Duodenal mucosa (tissue), 2 donors: Measurements from ENCODE around the gene PROM1.

Source experiments
- H3K27ac ChIP-seq: one replicate; pipeline ENCODE4 v1.7.0; 2013; ENCODE audit warnings: low read depth, low read length
- H3K27me3 ChIP-seq, 2 donors: one replicate each; pipeline ENCODE4 v1.7.0; 2013; ENCODE audit warnings: low read length in 2 of 2, control low read depth in 1 of 2; ENCODE audit not compliant: insufficient read depth in 2 of 2, control insufficient read depth in 1 of 2
- H3K36me3 ChIP-seq, 2 donors: one replicate each; pipeline ENCODE4 v1.7.0; 2013; ENCODE audit warnings: low read length in 2 of 2, control low read depth in 1 of 2; ENCODE audit not compliant: insufficient read depth in 2 of 2, control insufficient read depth in 1 of 2
- H3K4me1 ChIP-seq, 2 donors: one replicate each; pipeline ENCODE4 v1.7.0; 2013; ENCODE audit warnings: low read length in 2 of 2, control low read depth in 1 of 2; ENCODE audit not compliant: insufficient read depth in 2 of 2, control insufficient read depth in 1 of 2
- H3K4me3 ChIP-seq, 2 donors: one replicate each; pipeline ENCODE4 v1.7.0; 2013; ENCODE audit warnings: low read length in 2 of 2, low read depth in 1 of 2
- H3K9ac ChIP-seq, 2 donors: one replicate each; pipeline ENCODE4 v1.7.0; 2013; ENCODE audit warnings: low read length in 2 of 2, low read depth in 1 of 2
- H3K9me3 ChIP-seq, 2 donors: one replicate each; pipeline ENCODE4 v1.7.0; 2013; ENCODE audit warnings: low read length in 2 of 2, control low read depth in 1 of 2; ENCODE audit not compliant: control insufficient read depth in 1 of 2

PROM1 gene

DNA sequence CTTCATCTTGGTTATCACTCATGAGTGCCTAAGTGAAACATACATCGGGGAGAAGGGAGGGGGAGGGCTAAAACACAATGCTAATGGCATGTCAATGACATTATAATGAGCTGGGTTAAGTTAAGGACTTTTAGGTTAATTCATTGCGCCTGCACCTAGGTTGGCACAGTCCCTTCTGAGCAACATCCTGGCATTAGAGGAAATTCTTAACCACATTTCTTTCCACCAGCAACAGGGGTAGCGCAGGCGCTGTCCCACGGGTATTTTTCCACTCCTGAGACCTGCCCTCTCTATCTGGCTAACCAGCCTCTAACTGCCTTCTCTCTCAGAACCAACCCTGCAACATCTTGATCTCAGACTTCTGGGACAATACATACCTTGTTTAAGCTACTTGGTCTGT, 39.0 kb upstream of the PROM1 start:
- Histone ChIP-seq H3K27ac (no peak overlapping the region), H3K9me3 (no peaks in the 10 kb centered on the region), H3K4me3 (no peak overlapping the region), H3K27me3 (no peaks in the 10 kb centered on the region), H3K36me3 (no peaks in the 10 kb centered on the region), H3K9ac (no peak overlapping the region), H3K4me1 (peaks cover 4 to 5% of the 10 kb centered on the region in 2 donors)

DNA sequence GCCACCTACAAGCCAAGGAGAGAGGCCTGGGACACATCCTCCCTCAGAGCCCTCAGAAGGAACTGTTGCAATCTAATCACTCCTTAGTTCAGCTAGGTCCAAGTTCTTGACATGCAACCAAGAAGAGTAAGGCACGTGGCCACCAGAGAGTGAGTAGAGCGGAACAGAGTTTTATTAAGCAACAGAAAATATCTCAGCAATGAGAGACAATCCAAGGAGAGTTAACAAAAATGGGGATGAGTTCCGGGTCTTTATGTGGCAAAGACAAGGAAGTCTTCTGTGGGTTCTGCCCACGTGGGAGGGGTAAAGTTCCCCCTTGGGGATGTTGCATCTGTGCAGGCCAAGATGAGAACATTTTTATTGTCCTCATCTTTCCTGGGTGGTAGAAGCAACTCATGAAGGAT, 38.5 kb upstream of the PROM1 start:
- Histone ChIP-seq H3K27ac (no peak overlapping the region), H3K4me3 (no peak overlapping the region), H3K36me3 (no peaks in the 10 kb centered on the region), H3K27me3 (no peaks in the 10 kb centered on the region), H3K9ac (no peak overlapping the region), H3K9me3 (no peaks in the 10 kb centered on the region), H3K4me1 (peaks cover 4 to 5% of the 10 kb centered on the region in 2 donors)

DNA sequence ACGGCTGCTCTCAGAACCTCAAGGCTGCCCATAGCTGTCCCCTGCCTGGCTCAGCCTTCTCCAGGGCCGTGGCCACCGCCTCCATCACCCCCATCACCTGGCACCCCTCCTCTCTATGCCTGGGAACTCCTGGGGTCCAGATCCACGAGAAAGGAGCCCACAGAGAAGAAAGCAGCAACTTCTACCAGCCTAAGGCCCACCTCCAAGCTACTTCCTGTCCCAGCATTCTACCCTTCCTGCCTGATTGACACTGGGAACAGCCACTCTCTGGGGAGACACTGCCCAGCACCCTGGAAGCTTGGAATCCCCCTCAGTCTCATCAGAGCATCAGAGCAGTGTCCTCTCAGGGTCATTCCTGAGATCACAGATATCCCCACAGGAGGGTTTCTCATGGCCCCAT, 36.9 kb upstream of the PROM1 start:
- no peak overlapping the region for H3K9ac ChIP-seq
- H3K9me3 ChIP-seq = no peaks in the 10 kb centered on the region
- peaks cover 4 to 5% of the 10 kb centered on the region in 2 donors for H3K4me1 ChIP-seq
- H3K27me3 ChIP-seq = no peaks in the 10 kb centered on the region
- no peak overlapping the region for H3K4me3 ChIP-seq
- H3K27ac ChIP-seq = no peak overlapping the region
- no peaks in the 10 kb centered on the region for H3K36me3 ChIP-seq

DNA sequence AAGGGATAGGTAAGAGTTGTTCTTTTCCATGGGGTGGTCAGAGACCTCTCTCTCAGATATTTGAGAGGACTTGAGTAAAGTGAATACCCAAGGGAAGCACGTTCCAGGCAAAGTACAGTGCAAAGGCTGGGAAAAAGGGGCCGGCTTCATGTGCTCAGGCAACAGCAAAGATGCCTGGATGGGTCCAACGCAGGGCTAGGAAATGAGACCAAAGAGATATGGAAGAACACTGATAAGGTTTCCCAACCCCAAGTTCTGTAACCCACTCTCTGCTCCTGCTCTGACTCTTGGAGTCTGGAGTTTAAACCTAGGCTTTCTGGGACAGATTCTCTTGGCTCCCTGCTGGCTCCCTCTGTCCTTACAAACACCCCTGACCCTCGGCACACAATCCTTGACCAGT, 36.2 kb upstream of the PROM1 start:
- H3K9ac ChIP-seq = no peak overlapping the region
- no peaks in the 10 kb centered on the region for H3K9me3 ChIP-seq
- H3K27ac ChIP-seq = no peak overlapping the region
- H3K27me3 ChIP-seq = no peaks in the 10 kb centered on the region
- peaks cover 4 to 5% of the 10 kb centered on the region in 2 donors for H3K4me1 ChIP-seq
- H3K4me3 ChIP-seq = no peak overlapping the region
- H3K36me3 ChIP-seq = no peaks in the 10 kb centered on the region

DNA sequence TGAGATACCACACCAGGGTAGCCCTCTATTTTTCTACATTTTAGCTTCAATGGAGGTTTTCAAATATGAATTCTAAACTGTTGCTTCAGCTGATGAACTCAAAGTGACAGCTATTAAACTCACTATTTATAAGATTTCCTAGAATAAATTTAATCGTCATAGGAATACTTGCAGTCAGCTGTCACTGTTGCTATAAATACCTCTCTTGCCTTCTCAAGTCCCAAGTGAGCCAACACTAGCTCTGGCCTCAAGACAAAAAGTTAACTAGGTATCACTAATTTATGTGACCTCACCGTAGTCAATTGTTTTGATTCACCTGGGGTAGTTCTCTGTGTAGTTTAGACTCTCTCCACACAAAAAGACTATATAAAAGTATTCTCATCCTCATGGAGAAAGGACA, 34.3 kb upstream of the PROM1 start:
- Histone ChIP-seq H3K4me1 (peaks cover 0 to under 1% of the 10 kb centered on the region in 2 donors), H3K27me3 (no peaks in the 10 kb centered on the region), H3K4me3 (no peak overlapping the region), H3K36me3 (no peaks in the 10 kb centered on the region), H3K9ac (no peak overlapping the region), H3K9me3 (no peaks in the 10 kb centered on the region), H3K27ac (no peak overlapping the region)

DNA sequence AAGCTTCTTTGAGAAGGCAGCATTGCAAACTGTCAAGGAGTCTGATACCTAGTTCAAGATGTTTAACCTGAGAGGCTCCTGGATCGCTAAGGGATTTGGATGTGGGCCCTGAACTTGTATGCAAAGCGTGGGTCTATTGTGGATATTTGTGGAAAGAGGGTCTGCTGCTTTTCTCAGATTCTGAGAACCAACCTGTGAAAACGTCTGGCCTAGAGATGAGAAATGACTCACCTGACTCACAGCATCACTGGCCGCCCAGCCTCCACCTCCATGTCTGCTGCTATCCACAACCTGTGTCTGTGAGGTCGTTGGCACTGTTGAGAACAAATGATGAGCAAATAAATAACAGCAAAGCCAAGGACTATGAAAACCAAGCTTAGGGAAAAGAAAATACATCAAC, 33.3 kb upstream of the PROM1 start:
- H3K27ac ChIP-seq = no peak overlapping the region
- H3K27me3 ChIP-seq = no peaks in the 10 kb centered on the region
- no peak overlapping the region for H3K4me3 ChIP-seq
- no peaks in the 10 kb centered on the region for H3K9me3 ChIP-seq
- no peak overlapping the region for H3K9ac ChIP-seq
- H3K4me1 ChIP-seq = no peaks in the 10 kb centered on the region
- H3K36me3 ChIP-seq = no peaks in the 10 kb centered on the region

DNA sequence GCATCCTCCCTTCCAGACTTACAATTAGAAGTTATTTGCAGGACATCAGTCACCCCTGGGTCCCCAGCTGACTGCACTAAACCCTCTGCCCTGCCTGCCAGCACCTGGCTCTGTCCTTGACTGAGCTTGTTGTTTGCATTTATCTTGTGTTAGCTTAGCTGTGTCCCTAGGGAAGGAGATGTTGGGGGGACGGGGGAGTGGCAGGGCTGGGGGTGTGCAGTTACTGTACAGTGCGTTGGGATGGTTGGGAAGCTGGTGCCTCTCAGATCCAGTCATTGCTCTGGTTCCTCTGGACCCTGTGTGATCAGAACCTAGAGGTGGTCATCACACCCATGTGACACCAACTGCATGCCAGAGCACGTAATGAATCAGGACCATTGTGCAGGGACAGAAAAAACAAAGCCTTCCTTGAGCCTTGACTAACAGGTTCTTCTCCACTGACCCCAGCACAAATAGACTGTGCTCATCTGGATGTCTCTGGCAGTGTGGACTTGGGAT, 32.7 kb upstream of the PROM1 start:
- Histone ChIP-seq H3K27ac (no peak overlapping the region), H3K36me3 (no peaks in the 10 kb centered on the region), H3K4me3 (no peak overlapping the region), H3K4me1 (no peaks in the 10 kb centered on the region), H3K27me3 (no peaks in the 10 kb centered on the region), H3K9ac (no peak overlapping the region), H3K9me3 (no peaks in the 10 kb centered on the region)

DNA sequence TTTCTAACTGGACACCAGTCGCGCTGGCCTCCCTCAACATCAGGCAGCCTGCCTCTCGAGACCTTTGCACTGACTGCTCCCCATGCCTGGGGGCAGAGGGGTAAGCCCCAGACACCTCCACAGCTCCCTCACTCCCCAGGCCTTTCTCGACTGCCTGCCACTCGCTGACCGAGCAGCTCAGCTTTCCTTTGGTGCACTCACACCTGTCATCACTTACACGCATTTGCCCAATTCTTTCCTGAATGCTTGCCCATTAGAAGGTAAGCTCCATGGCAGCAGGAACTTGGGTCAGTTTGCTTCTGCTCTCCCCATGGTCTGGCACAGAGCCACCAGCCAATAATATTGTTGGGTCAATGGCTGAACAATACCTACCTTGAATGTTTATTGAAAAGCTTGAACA, 32.2 kb upstream of the PROM1 start:
- no peak overlapping the region for H3K27ac ChIP-seq
- no peaks in the 10 kb centered on the region for H3K36me3 ChIP-seq
- no peak overlapping the region for H3K9ac ChIP-seq
- H3K4me1 ChIP-seq = no peaks in the 10 kb centered on the region
- H3K27me3 ChIP-seq = no peaks in the 10 kb centered on the region
- H3K4me3 ChIP-seq = no peak overlapping the region
- no peaks in the 10 kb centered on the region for H3K9me3 ChIP-seq

DNA sequence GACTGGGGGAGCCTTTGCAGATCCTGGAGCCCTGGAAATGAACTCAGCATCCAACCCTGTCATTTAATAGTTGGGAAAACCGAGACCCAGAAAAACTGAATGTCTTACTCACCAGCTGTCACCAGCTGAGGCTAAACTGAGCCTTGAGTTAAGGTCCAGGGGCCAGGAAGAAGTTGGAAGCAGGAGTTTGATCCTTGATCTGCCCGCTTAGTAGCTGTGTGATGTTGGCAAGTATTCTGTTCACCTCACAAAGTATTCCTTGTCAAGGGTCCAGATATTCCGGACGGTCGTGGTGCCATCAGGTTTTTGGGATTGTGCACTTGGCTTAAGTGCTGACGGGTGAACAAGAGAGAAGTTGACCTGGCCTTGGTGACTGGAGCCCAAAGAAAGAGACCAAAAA, 30.7 kb upstream of the PROM1 start:
- Histone ChIP-seq H3K27ac (no peak overlapping the region), H3K9ac (no peak overlapping the region), H3K27me3 (no peaks in the 10 kb centered on the region), H3K36me3 (no peaks in the 10 kb centered on the region), H3K4me1 (no peaks in the 10 kb centered on the region), H3K9me3 (no peaks in the 10 kb centered on the region), H3K4me3 (no peak overlapping the region)

DNA sequence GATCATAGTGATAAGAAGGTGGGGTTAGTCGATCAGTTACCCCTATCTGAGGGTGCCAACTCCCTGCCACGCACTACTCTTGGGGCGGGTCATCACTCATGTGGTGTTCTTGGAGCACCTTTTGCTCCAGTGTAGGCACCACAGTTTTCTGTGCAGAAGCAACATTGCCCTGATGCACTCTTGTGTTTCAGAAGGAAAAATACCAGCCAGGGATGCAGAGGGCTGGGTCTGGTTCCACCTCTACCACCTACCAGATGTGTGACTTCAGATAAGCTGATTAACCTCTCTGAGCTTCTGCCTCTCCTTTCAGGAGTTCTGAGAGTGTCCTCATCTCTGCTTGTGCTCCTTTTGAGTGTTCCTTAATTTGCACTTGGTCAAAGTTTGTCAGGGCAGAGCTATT, 29.9 kb upstream of the PROM1 start:
- H3K27me3 ChIP-seq = no peaks in the 10 kb centered on the region
- H3K4me1 ChIP-seq = no peaks in the 10 kb centered on the region
- no peaks in the 10 kb centered on the region for H3K36me3 ChIP-seq
- no peaks in the 10 kb centered on the region for H3K9me3 ChIP-seq
- H3K4me3 ChIP-seq = no peak overlapping the region
- no peak overlapping the region for H3K9ac ChIP-seq
- no peak overlapping the region for H3K27ac ChIP-seq

DNA sequence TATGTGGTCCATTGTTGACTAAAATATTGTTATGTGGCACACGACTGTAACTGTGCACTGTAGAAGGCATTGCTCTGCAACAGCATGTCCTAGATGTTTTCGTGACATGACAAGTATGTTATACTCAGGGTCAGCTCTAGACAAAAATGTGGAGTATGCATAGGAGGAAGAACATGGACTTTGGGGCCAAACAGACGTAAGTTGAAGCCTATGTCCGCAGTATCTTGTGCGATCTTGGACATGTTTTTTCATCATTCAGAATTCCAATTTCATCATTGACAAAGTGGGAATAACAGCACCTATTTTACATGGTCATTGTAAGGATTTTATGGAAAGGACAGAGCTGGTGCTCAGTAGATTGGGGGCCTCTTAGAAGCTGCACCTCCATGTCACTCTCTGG, 27.7 kb upstream of the PROM1 start:
- no peak overlapping the region for H3K4me3 ChIP-seq
- H3K27ac ChIP-seq = no peak overlapping the region
- no peaks in the 10 kb centered on the region for H3K27me3 ChIP-seq
- H3K4me1 ChIP-seq = no peaks in the 10 kb centered on the region
- no peak overlapping the region for H3K9ac ChIP-seq
- H3K36me3 ChIP-seq = no peaks in the 10 kb centered on the region
- no peaks in the 10 kb centered on the region for H3K9me3 ChIP-seq
